Measurements from ENCODE around the gene RINL. TPM values are rescaled to one million over a fixed set of nuclear protein-coding genes. Genes with fewer than 3 reads are reported as not detected.
"Not testable (repeated sequence)": the region's sequence is repeated elsewhere in the genome, so short reads cannot be mapped to it uniquely, and the experiment has no call there.

Gene RINL
- polyA plus RNA-seq, 4 donors, result 2.9 to 10.6 (median 6.7) TPM

DNA sequence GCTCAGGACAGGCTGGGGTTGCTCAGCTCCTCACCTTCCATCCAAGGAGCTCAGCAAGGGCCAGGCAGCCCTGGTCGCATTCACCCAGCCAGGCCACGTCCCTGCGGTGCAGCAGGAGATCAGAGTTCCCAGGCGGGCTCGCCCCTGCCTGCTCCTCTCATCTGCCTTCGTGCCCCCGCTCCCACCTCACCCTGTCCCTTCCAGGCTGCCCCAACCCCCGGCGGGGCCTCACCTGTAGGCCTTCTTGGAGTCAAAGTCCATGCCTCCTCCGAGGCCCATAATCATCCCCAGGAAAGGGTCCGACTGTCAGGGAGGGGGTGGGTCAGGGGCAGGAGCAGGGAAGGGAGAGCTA is 1.3 kb upstream of the RINL start:
- no peak for DNase-seq (ENCODE audit: low read depth in 4 of 4, low spot score in 3 of 4)

GRCh38 chr19:38878575-38879399 is 712 bp upstream of the RINL start:
- DNase-seq (ENCODE audit: low read depth in 4 of 4, low spot score in 3 of 4), result no peak

DNA sequence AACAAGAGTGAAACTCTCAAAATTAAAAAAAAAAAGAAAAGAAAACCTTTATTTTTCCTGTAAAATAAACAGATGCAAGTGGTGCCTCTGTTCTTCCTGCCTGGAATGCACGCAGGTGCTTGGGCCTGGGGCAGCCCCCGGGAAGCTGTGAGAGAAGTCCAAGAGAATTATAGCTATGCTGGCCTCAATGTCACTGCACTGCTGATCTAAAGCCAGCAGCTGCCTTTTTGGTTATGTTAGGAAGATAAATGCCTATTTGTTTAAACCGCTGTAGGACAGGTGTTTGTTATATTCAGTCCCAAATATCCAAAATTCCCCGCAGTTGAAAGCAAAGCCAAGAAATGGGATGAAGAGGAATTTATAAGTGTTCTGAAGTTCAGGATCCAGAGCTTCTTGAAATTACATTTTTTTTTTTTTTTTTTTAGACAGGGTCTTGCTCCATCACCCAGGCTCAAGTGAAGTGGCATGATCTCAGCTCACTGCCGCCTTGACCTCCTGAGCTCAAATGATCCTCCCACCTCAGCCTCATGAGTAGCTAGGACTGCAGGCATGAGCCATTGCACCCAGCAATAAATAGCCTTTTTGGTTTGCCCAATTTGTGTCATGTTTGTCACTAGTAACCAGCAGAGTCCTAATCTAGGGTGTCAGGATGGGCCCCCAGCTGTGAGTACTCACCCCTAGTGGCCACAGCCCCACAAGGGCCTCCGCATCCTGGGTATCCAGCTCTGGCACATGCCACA is 2.2 kb downstream of the RINL start:
- no peak for DNase-seq (ENCODE audit: low read depth in 4 of 4, low spot score in 3 of 4)

- not testable (repeated sequence) for DNase-seq (ENCODE audit: low read depth in 4 of 4, low spot score in 3 of 4)
Observed at GRCh38 chr19:38873400-38873799, 4.7 kb downstream of the RINL start.

DNA sequence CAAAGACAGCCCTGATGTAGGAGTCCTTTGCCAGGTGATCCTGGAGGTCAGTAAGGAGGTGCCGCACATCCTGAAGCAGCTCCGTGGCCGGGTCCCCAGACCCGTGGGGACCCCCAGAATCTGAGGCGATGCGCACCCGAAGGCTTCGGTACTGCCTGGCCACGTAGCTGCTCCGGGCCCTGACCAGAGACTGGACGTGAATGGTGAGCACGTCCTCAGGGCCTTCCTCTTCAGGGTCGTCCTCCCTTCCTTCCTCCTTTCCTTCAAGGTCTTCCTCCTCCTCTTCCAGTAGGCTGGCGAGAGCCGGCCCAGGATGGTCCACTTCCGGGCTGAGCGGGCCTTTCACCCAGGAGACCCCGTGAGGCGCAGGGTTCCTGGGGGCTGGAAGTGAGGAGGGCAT is 7.5 kb downstream of the RINL start:
- DNase-seq (ENCODE audit: low read depth in 4 of 4, low spot score in 3 of 4), result no peak

DNA sequence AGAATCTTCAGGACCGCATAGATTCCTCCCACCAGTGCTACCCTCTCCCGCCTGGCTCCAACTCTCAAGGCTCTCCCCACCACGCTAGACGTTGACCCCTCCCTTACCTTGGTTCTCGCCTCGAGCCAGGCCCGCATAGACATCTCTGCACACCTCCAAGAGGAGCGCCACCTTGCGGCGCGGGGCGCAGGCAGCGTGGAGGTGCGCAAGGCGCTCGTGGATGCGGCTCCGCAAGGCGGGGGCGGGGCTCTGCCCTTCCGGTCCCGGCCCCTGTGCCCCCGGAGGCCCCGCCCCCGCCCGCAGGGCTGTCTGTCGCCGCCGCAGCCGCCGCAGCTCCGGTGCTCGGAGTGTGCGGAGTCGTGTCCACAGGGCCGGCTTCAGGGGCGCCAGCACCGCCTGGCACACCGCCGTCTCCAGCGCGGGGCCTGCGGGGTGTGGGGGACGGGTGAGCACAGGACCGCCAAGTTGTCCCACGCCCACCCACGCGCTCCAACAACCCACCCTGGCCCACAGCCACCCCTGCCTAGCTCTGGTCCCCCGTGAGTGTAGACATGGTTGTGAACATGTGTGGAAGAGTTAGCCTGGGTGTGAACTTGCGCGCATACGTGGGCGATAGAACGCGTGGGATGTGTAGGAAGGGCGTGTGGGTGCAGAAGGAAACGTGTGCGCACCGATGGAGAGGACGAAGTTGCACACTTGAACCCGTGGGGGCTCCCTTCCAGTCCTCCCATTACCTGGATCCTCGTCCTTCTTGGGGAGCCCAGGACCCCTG is 8.1 kb downstream of the RINL start:
- DNase-seq (ENCODE audit: low read depth in 4 of 4, low spot score in 3 of 4), result no peak

DNA sequence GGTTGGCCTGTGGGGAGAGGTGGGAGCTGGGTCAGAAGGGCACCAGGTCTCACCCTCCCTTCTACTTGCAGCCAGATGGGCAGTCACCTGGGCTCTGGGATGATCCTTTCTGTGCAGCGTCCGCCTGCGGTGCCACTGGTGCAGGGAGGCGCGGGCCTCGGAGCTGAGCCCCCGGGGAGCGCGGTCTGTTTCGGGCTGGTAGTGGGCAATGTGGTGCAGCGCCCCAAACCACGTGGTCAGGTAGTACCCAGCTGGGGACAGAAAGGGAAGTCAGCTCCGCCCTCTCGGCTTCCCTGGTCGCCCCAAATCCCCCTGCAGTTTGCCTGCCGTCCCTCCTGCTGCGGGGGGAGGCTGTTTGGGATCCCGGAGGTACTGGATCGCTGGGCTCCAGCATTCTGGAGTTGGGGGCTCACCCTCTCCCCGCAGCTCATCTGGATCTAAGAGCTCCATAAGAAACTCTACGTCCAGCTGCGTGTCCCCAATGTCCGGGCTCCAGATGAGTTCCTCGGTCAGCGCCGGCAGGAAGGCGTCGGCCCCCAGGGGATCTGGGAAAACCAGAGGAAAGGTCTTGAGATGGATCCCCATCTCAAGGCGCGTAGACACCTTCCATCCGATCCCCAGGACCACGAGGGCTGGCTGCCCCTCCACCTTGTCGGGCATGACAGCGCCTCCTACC is 8.8 kb downstream of the RINL start:
- no peak for DNase-seq (ENCODE audit: low read depth in 4 of 4, low spot score in 3 of 4)

GRCh38 chr19:38868551-38868950 is 9.5 kb downstream of the RINL start:
- DNase-seq (ENCODE audit: low read depth in 4 of 4, low spot score in 3 of 4), result no peak

GRCh38 chr19:38867171-38867780 is 10.8 kb downstream of the RINL start:
- DNase-seq (ENCODE audit: low read depth in 4 of 4, low spot score in 3 of 4), result no peak

DNA sequence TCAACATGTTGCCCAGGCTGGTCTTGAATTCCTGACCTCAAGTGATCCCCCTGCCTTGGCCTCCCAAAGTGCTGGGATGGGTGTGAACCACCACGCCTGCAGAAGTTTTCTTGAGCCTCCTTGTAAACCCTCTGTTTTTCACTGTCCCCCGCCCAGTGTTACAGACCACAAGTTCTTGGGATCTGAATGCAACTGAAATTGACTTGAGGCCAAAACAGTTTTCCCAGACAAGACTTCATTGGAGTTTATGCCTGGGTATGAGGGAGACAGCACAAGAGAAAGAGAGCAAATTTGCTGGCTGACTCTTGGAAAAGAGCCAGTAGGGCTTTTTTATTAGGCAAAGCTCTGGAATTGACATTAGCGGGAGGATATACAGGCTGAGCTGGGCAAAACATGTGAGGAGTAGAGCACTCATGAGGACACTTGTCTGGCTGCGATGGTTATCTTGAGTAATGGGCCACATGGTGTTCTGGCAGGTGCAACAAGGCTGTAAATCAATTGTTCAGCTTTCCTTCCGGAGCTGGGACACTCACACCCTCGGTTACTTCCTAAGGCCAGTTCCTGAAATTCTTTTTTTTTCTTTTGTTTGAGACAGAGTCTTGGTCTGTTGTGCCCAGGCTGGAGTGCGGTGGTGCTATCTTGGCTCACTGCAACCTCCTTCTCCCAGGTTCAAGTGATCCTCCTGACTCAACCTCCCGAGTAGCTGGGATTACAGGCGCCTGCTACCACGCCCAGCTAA is 15.6 kb downstream of the RINL start:
- DNase-seq (ENCODE audit: low read depth in 4 of 4, low spot score in 3 of 4), result no peak

- no peak for DNase-seq (ENCODE audit: low read depth in 4 of 4, low spot score in 3 of 4)
Observed at GRCh38 chr19:38861368-38861767, 16.7 kb downstream of the RINL start.

- not testable (repeated sequence) for DNase-seq (ENCODE audit: low read depth in 4 of 4, low spot score in 3 of 4)
Observed at GRCh38 chr19:38859631-38860204, 18.4 kb downstream of the RINL start.

- DNase-seq (ENCODE audit: low read depth in 4 of 4, low spot score in 3 of 4), result no peak
Observed at GRCh38 chr19:38856813-38857212, 21.3 kb downstream of the RINL start.

- not testable (repeated sequence) for DNase-seq (ENCODE audit: low read depth in 4 of 4, low spot score in 3 of 4)
Observed at GRCh38 chr19:38855751-38856150, 22.3 kb downstream of the RINL start.

GRCh38 chr19:38854961-38855360 is 23.1 kb downstream of the RINL start:
- not testable (repeated sequence) for DNase-seq (ENCODE audit: low read depth in 4 of 4, low spot score in 3 of 4)

DNA sequence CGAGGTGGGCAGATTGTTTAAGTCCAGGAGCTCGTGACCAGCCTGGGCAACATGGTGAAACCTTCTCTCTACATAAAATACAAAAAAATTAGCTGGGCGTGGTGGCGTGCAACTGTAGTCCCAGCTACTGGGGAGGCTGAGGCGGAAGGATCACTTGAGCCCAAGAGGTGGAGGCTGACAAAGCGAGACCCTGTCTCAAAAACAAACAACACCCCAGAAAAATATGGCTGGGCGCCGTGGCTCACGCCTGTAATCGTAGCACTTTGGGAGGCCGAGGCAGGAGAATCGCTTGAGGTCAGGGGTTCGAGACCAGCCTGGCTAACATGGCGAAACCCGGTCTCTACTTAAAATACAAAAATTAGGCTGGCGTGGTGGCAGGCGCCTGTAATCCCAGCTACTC is 24.9 kb downstream of the RINL start:
- no peak for DNase-seq (ENCODE audit: low read depth in 4 of 4, low spot score in 3 of 4)

DNA sequence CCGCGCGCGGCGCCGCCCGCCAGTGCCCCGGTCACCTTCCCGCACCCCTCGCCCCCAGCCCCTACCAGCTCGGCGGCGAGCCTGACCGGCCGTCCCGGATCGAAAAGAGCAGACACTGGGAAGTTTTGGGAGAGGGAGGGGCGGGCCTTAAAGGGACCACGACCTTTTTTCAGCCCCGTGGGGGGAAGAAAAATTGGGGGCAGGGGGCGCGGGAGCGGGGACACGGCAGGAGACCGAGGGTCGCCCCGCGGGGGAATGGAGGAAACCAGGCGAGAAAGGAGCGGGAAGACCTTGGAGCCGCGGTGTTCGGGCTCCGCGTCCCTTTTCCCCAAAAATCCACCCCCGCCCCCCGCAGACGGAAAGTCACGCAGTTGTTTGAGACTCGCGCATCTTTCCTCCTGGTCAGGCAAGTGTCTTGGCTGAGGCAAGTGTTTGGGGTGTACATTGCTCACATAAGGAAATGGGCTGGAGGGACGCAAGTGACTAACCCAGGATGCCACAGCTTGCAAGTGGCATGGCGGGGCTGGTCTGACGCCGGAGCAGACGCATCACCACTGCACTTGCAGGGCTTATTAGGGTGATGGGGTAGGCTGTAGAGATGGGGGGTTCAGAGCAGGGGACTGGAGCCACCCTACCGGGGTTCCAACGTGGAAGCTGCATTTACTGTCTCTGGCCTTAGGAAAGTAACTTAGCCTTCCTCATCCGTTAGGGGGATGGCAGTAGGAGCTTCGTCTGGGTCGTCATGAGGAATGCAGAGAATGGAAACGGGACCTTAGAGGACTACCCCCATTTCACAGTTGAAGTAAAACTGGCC is 25.6 kb downstream of the RINL start:
- DNase-seq (ENCODE audit: low read depth in 4 of 4, low spot score in 3 of 4), result no peak

- peak in 3 of 4 donors; percentile 86 to 90 (median 86) for DNase-seq (ENCODE audit: low read depth in 4 of 4, low spot score in 3 of 4)
Observed at GRCh38 chr19:38851622-38852230, 26.3 kb downstream of the RINL start.

Data from left renal pelvis (tissue), 4 donors.